HepG2 (cell line): ENCODE results near the gene MEGF10. TPM values are rescaled to one million over a fixed set of nuclear protein-coding genes. Genes with fewer than 3 reads are reported as not detected.
A peak's percentile ranks its signal among the peaks of the same experiment; 100 is the strongest.

Experiments
- ATAC-seq: fragments of 200-7000 bp; cut with Tn5 transposase; 3 replicates; pipeline ENCODE4 v1.9.1; 2020; ENCODE audit warnings: mild to moderate bottlenecking, moderate library complexity
- BruUV-seq: library from RNA; stranded (reverse); fragments of 400-500 nt; replicated peaks from 2 replicates; lab custom pipeline; 2021; lab: Mats Ljungman, UMichigan
- CTCF ChIA-PET: fragments of 300-600 bp; formaldehyde crosslinking; extraction: SDS; loops from one replicate; lab custom pipeline; 2021; ENCODE audit warnings: low total read pairs, inconsistent platforms, low intra/inter-chr PET ratio; lab: Yijun Ruan, JAX
- POLR2A ChIA-PET: fragments of 350-600 bp; sonication (Branson Sonifier 250); formaldehyde crosslinking; loops from one replicate; lab custom pipeline; 2020; ENCODE audit warnings: antibody characterized with exemption, inconsistent platforms; lab: Yijun Ruan, JAX
- DNase-seq: peaks from one replicate; pipeline ENCODE4 v3.0.0-alpha.2; 2015; ENCODE audit warnings: low spot score
- FAIRE-seq: peaks from 3 replicates; lab custom pipeline; 2011; peaks lifted over from hg19 to GRCh38; lab: Jason Lieb, UNC
- H2AFZ ChIP-seq: one replicate; pipeline ENCODE4 v1.6.1; 2011; ENCODE audit warnings: low read length, inconsistent platforms
- H3K27ac ChIP-seq: fragments of 300-600 bp; 3 replicates; pipeline ENCODE4 v1.8.0; 2011; ENCODE audit warnings: mixed run types, mild to moderate bottlenecking, mixed read lengths, low read length, inconsistent platforms; ENCODE audit not compliant: insufficient read depth; ENCODE audit errors: extremely low read length
- H3K27me3 ChIP-seq, 2 experiments: fragments of 200-600 bp in 1 of 2; 2 replicates in 1 of 2; 3 replicates in 1 of 2; pipeline versions ENCODE4 v1.6.0 to v1.8.0; 2011; ENCODE audit warnings: low read length in 2 of 2, mild to moderate bottlenecking in 2 of 2, moderate library complexity in 2 of 2, inconsistent platforms in 1 of 2; ENCODE audit not compliant: insufficient read depth in 2 of 2, control insufficient read depth in 1 of 2
- H3K36me3 ChIP-seq, 2 experiments: fragments of 200-600 bp in 1 of 2; replicated peaks in 1 of 2; 2 replicates in 1 of 2; 3 replicates in 1 of 2; pipeline versions ENCODE4 v1.5.1 to v1.8.0; 2011; ENCODE audit warnings: low read length in 2 of 2, inconsistent platforms in 1 of 2; ENCODE audit not compliant: insufficient read depth in 2 of 2, control insufficient read depth in 1 of 2
- H3K4me1 ChIP-seq: 2 replicates; pipeline ENCODE4 v1.5.1; 2012; ENCODE audit warnings: low read length, inconsistent platforms; ENCODE audit not compliant: insufficient read depth
- H3K4me2 ChIP-seq: 2 replicates; pipeline ENCODE4 v1.6.0; 2011; ENCODE audit warnings: low read depth, low read length, inconsistent platforms
- H3K4me3 ChIP-seq, 3 experiments: fragments of 200-600 bp in 1 of 3; sonication (generic), shearing (Covaris generic) in 1 of 3; replicated peaks in 1 of 3; 2 replicates each; pipeline ENCODE4 v1.5.1; 2011 to 2016; ENCODE audit warnings: low read length in 3 of 3, inconsistent platforms in 2 of 3, low read depth in 2 of 3, mild to moderate bottlenecking in 2 of 3, control low read depth in 1 of 3, mixed read lengths in 1 of 3; ENCODE audit not compliant: insufficient read depth in 1 of 3
- H3K79me2 ChIP-seq: one replicate; pipeline ENCODE4 v1.6.1; 2011; ENCODE audit warnings: low read length, inconsistent platforms; ENCODE audit not compliant: insufficient read depth
- H3K9ac ChIP-seq: 2 replicates; pipeline ENCODE4 v1.6.0; 2011; ENCODE audit warnings: mild to moderate bottlenecking, low read depth, low read length, inconsistent platforms; ENCODE audit not compliant: insufficient read depth
- H3K9me3 ChIP-seq: 2 replicates; pipeline ENCODE4 v1.5.1; 2012; ENCODE audit warnings: mild to moderate bottlenecking, low read length
- H4K20me1 ChIP-seq: 2 replicates; pipeline ENCODE4 v1.6.0; 2011; ENCODE audit warnings: inconsistent platforms, mild to moderate bottlenecking, low read length, moderate library complexity; ENCODE audit not compliant: insufficient read depth
- AKAP8 ChIP-seq: sonication (generic); formaldehyde crosslinking; IDR thresholded peaks from 2 replicates; pipeline ENCODE4 v1.5.1; 2020; ENCODE audit warnings: mild to moderate bottlenecking, missing genetic modification reagents
- E2F2 ChIP-seq: sonication (generic); formaldehyde crosslinking; IDR thresholded peaks from 2 replicates; pipeline ENCODE4 v1.4.0; 2020; ENCODE audit warnings: missing genetic modification reagents, borderline replicate concordance
- KAT8 ChIP-seq: IDR thresholded peaks from 2 replicates; pipeline ENCODE4 v1.6.1; 2016; ENCODE audit warnings: missing genetic modification reagents, missing compliant biosample characterization
- MAFF ChIP-seq: IDR thresholded peaks from 2 replicates; pipeline ENCODE4 v1.6.1; 2011; ENCODE audit warnings: low read depth, low read length, improper control_type of control experiment
- MAFK ChIP-seq, 2 experiments: IDR thresholded peaks in 1 of 2; conservative IDR thresholded peaks in 1 of 2; 2 replicates each; pipeline ENCODE4 v1.6.1; 2011; ENCODE audit warnings: improper control_type of control experiment in 2 of 2, low read length in 2 of 2
- STAG1 ChIP-seq: sonication (generic); formaldehyde crosslinking; IDR thresholded peaks from 2 replicates; pipeline ENCODE4 v1.4.0; 2020; ENCODE audit warnings: missing genetic modification reagents
- ZC3H13 ChIP-seq: sonication (generic); formaldehyde crosslinking; IDR thresholded peaks from 2 replicates; pipeline ENCODE4 v1.8.1; 2023; ENCODE audit warnings: mild to moderate bottlenecking, missing genetic modification reagents, moderate library complexity
- ZIK1 ChIP-seq: sonication (generic); formaldehyde crosslinking; IDR thresholded peaks from 2 replicates; pipeline ENCODE4 v1.5.0; 2020; ENCODE audit warnings: mild to moderate bottlenecking, low read depth, missing genetic modification reagents, borderline replicate concordance
- ZNF597 ChIP-seq: sonication (generic); formaldehyde crosslinking; IDR thresholded peaks from 2 replicates; pipeline ENCODE4 v1.5.0; 2020; ENCODE audit warnings: missing genetic modification reagents
- in situ Hi-C: cut with HindIII; loops from 2 replicates; pipeline ENCODE4 v1.10.0; 2017; ENCODE audit warnings: low pct_unique_long_range_greater_than_20kb; ENCODE audit not compliant: extremely low pct_ligation_motif_present
- intact Hi-C: fragments of 100-400 bp; cut with micrococcal nuclease; formaldehyde crosslinking; loops from one replicate; pipeline ENCODE4 v1.10.0; 2022; ENCODE audit not compliant: unreplicated experiment
- polyA plus RNA-seq, 8 experiments: library from polyadenylated mRNA; depleted of rRNA in 3 of 8; stranded (reverse) in 7 of 8; unstranded in 1 of 8; fragments of >200 nt; fragmentation: Illumina TruSeq in 4 of 8; extraction: Trizol in 4 of 8; gene quantifications; 2 replicates each; pipeline versions ENCODE4 v1.2.1 to v1.2.3, GENCODE V29; 2011 to 2016; ENCODE audit warnings: low read depth in 4 of 8, missing spikeins in 1 of 8, mixed read lengths in 1 of 8; ENCODE audit not compliant: insufficient read depth in 1 of 8
- total RNA-seq, 5 experiments: library from RNA; depleted of rRNA; stranded (reverse); fragments of >200 nt; fragmentation: Illumina TruSeq; extraction: Trizol; gene quantifications; 2 replicates each; pipeline ENCODE4 v1.2.3, GENCODE V29; 2016; ENCODE audit warnings: low read depth in 1 of 5

The MEGF10 gene
- total and polyA plus RNA-seq, 2 of the 13 experiments (the other 11 are each of a cell fraction or from before 2014, with no cell fraction given) = not detected

- no peak overlapping the region for H3K9ac ChIP-seq
- TF ChIP-seq MAFK (conservative IDR thresholded peaks at IDR 0.05 in 1 of 2, IDR thresholded peaks at IDR 0.05 in 1 of 2; ENCODE audit: low read length in 2 of 2) (peak; percentile 41 to 82; a peak in 3 of 4 replicates), E2F2 (CRISPR knock-in tag) (no peak), AKAP8 (no peak), ZC3H13 (no peak), ZIK1 (no peak), STAG1 (CRISPR knock-in tag) (no peak), KAT8 (CRISPR knock-in tag) (no peak), MAFF (peak; percentile 57), ZNF597 (CRISPR knock-in tag) (no peak)
- TF ChIP-seq, all 625 proteins: peak for 2
- Histone ChIP-seq H3K4me1 (no peaks in the 10 kb centered on the region), H3K4me2 (no peak overlapping the region), H2AFZ (no peak overlapping the region), H3K4me3 (no peak overlapping the region), H4K20me1 (no peaks in the 10 kb centered on the region), H3K36me3 (no peaks in the 10 kb centered on the region), H3K9me3 (no peaks in the 10 kb centered on the region), H3K27me3 (no peaks in the 10 kb centered on the region), H3K27ac (no peak overlapping the region), H3K79me2 (no peaks in the 10 kb centered on the region)
- DNase-seq = no peak
- POLR2A ChIA-PET = no interaction called here
- BruUV-seq = no TSS peak
- CTCF ChIA-PET = no interaction called here
- intact Hi-C loops = no loop called here
- no peak for FAIRE-seq
- ATAC-seq = no peak
- in situ Hi-C loops = no loop called here
Measured at GRCh38 chr5:127430627-127431026, 140.0 kb downstream of the MEGF10 start.
